ENCODE measurements around the gene SANBR.
"Not testable (repeated sequence)": the region's sequence is repeated elsewhere in the genome, so short reads cannot be mapped to it uniquely, and the experiment has no call there.

Gene SANBR

GRCh38 chr2:61065714-61066709 is at the start of gene SANBR:
TSS of gene SANBR (plus strand) at chr2:61065871. CDS start at chr2:61070351, 4,480 bp downstream.
- DNase-seq, result peak; percentile 93

GRCh38 chr2:61015976-61016375 is 49.7 kb upstream of the SANBR start:
- DNase-seq, result no peak

DNA sequence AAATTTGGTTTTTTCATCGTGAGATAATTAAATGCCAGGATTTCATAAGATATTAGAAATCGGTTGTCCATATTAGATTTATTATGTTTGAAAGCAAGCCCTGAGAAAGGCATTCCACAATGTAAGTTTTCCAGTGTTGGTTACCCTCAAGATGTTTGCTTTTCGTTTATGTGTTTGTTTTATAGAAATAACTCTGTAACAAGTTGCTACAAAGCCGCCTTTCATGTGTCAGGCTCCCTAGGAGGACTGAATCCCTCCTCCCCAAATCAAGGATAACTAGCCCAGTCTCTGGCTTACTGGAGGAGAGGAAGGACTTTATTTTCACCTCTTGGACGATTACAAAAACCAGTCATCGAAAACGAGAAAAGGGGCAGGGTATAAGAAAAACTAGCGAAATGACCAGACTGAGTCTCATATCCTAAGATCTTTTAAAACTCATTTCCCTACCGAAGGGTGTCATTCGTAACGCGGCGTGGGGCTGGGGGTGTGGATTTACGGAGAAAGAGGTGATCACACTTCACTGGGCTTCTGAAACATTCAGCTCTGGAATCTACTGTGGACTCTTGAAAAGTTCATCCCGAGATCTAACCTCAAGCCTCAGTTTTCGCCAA is 49.2 kb upstream of the SANBR start:
- DNase-seq, result peak; percentile 11

DNA sequence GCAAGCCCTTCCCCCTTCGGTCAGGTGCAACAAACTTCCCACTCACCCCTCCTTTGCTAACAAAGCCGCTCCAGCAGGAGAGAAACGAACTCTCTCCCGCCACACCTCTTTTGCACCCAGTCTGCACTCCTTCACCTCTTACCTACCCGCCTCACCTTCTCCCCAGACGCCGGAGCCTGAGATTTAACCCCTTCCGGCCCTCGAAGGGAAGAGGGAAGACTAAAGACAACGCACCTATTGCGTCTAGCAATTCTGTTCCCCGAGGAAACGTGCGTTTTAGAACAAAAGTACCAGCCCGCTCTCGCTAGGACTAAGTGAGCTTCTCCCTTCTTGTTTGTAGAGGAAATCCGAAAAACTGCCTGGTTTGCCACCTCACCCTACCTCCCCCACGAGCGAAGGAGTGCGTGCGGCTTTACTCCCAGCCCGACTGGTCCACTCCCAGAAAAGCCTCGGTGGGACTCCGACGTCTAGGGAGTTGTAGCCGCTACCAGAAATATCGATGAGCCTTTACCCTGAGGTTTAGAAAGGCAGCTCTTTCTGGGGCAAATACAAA is 48.6 kb upstream of the SANBR start:
- peak; percentile 75 for DNase-seq

DNA sequence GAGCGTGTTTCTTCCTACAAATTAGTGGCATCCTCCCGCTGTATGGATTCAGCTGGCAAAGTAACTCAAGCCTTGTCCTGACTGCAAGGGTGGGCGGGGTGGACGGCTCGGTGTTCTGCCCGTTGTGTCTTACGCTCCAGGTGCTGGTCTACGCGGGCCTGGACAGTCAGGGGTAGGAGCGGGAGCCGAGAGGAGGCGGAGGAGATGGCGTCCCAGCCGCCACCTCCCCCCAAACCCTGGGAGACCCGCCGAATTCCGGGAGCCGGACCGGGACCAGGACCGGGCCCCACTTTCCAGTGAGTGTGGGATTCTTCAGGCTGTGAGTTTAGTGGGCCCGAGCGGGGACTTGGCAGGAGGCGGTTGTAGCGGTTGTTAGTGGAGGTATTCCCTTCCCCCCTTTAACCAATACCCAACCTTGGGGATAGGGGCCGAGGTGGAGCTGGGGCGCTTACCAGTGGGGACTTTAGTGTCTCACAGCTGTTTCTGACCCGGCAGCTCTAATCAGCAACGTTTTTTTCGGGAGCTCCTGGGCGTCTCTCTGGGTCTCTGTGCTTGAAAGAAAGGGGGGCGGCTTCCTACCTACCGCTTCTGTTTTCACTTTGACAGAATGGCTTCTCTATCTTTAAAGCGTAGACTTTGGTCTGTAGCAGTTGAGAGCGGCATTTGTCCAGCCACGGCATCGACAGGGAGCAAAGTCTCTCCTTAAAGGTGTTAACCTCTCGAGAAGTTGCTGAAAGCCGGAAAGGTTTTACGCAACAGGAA is 47.9 kb upstream of the SANBR start, which contains the start of the genes PEX13 and PUS10:
Gene PEX13 (plus strand): TSS at position 165 of the 762 bp plus-strand sequence. CDS start 40 bp downstream, at position 205.
Gene PUS10 (minus strand): TSS at position 700 of the 762 bp plus-strand sequence. CDS start 6,365 bp downstream, outside the sequence.
- DNase-seq, result peak; percentile 71

DNA sequence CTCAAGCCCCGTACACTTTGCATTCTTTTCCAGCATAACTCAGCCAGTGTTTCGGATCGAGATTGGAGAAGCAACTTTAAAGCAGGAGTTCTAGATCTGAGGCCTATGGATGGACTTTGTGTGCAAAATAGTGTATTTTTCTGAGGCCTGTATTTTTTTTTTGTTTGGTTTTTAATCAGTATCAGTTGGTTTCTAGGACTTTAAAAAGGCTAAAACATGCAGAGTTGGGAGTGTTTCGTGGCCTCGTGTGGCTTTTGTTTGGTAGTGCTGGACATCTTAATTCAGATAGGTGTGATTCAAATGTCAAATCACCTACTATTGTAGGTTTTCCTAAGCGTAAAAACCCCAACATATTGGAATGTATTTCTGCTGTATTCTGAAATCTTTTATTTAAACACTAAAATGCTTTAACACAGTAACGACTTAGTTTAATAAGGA is 47.3 kb upstream of the SANBR start:
- DNase-seq, result no peak

DNA sequence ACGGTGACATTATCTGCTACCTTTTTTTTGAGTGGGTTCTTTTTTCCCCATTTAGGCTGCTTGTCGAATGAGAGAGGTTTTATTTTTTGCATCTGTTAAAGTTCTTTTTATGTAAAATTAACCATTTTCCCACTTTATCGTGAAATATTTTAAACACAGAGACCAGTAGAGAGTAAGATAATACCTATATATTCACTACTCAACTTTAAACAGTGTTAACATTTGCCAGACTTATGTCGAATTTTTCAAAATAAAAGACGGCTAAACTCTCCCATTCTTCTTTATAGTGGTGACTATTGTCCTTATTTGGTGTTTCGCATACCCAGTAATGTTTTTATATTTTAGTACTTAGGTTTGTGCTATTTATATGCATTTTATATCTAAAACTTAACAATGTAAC is 46.9 kb upstream of the SANBR start:
- no peak for DNase-seq

GRCh38 chr2:61021228-61021660 is 44.4 kb upstream of the SANBR start:
- DNase-seq, result no peak

DNA sequence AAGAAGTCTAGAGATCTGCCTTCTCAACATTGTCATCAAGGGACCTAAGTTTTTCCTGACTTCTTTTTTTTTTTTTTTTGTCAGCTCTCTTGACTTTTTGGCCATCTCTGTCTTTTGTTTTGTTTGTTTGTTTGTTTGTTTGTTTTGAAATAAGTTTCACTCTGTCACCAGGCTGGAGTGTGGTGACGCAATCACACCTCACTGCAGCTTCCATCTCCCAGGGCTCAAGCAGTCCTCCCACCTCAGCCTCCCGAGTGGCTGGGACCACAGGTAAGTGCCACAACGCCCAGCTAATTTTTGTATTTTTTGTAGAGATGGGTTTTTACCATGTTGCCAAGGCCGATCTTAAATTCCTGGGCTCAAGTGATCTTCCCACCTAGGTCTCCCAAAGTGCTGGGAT is 42.0 kb upstream of the SANBR start:
- no peak for DNase-seq

DNA sequence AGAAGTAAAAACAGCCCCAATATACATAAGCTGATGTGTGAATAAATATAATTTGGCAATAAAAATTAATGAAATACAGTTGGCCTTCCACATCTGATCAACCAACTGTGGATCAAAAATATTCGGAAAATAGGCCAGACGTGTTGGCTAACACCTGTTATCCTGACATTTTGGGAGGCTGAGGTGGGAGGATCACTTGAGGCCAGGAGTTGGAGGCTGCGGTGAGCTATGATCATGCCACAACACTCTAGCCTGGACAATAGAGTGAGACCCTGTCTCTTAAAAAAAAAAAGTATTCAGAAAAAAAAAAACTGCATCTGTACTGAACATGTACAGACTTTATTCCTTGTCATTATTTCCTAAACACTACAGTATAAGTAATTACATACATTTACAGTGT is 36.1 kb upstream of the SANBR start:
- DNase-seq, result no peak

DNA sequence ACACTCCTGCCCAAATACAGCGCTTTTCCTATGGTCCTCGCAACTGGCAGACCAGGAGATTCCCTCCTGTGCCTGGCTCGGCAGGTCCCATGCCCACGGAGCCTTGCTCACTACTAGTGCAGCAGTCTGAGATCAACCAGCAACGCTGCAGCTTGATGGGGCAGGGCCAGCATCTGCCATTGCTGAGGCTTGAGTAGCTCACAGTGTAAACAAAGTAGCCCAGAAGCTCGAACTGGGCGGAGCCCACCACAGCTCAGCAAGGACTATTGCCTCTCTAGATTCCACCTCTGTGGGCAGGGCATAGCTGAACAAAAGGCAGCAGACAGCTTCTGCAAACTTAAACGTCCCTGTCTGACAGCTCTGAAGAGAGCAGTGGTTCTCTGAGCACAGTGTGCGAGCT is 31.1 kb upstream of the SANBR start:
- DNase-seq, result not testable (repeated sequence)

- not testable (repeated sequence) for DNase-seq
Measured at GRCh38 chr2:61036643-61037042, 29.0 kb upstream of the SANBR start.

GRCh38 chr2:61042807-61043206 is 22.9 kb upstream of the SANBR start:
- no peak for DNase-seq

GRCh38 chr2:61044636-61045035 is 21.0 kb upstream of the SANBR start:
- DNase-seq, result no peak

DNA sequence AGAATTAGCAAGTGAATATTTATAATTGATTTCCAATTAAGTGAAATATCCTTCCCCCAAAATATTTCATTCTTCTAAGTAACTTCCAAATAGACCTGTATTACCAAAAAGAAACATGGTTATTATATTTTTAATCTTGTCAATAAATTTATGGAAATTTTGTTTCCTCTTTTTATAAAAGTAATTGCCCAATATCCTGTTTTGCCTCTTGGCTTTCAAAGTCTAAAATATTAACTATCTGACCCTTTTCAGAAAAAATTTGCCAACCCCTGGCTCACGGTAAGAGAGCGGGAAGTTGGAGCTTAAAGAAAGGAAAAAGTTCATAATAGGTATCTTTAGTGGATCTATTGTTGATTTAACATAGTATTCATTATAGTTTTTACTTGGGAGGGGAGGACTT is 20.4 kb upstream of the SANBR start:
- no peak for DNase-seq

- DNase-seq, result no peak
Measured at GRCh38 chr2:61045999-61046398, 19.7 kb upstream of the SANBR start.

DNA sequence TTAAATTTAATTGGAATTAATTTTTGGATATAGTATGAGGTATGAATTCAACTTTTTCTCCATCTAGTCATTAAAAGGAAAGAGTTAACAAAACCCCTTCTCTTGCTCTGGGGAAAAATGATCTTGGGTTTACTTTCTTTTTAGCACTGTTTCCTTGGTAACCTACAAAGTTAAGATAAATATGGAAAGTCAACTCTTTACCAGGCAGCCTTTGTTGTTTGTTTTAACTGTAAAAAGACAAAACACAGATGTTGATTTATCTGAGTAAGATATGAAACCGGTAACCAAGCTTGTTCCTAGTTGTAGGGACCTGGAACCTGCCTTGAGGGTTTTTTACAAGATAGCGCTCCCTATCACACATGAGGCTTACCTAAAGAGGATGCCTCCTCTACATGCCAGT is 10.1 kb upstream of the SANBR start:
- DNase-seq, result no peak

GRCh38 chr2:61057562-61057961 is 8.1 kb upstream of the SANBR start:
- DNase-seq, result no peak

GRCh38 chr2:61059382-61059781 is 6.3 kb upstream of the SANBR start:
- no peak for DNase-seq

DNA sequence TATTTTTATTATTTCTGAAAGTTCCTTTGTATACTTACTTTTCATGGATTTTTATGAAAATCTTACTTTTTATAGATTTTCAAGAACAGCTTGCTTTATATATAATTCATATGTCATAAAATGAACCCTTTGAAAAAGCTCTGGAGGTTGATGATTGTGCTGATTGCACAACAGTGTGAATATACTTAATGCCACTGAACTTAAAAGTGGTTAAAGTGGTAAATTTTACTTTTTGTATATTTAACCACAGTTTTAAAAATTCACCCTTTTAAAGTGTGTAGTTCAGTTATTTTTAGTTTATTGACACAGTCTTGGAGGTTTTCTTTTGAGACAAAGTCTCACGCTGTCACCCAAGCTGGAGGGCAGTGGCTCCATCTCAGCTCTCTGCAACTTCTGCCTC is 8.4 kb downstream of the SANBR start:
- no peak for DNase-seq

GRCh38 chr2:61085883-61086282 is 20.2 kb downstream of the SANBR start:
- no peak for DNase-seq

DNA sequence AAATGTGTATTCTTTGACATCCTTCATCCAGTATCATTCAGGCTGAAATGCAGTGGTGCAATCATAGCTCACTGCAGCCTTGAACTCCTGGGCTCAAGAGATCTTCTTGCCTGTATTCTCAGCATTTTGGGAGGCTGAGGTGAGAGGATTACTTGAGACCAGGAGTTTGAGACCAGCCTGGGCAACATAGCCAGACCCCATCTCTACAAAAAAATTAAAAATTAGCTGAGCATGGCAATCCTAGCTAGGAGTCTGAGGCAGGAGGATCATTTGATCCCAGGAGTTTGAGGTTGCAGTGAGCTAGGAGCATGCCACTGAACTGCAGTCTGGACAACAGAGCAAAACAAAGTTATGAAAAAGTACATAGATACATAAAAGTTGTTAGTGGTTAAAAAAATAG is 24.1 kb downstream of the SANBR start:
- no peak for DNase-seq

All from NCI-H146 (cell line).